HS-27A (cell line): ENCODE results near the gene CRIP1.
A peak's percentile ranks its signal among the peaks of the same experiment; 100 is the strongest.

ENCODE experiments used
- DNase-seq: peaks from one replicate; pipeline ENCODE4 v3.0.0-alpha.2; 2012; ENCODE audit warnings: low read depth, missing footprints

The CRIP1 gene

GRCh38 chr14:105470350-105471296 lies 16.1 kb upstream of the CRIP1 start:
- DNase-seq, result no peak

GRCh38 chr14:105471297-105471821 lies 15.3 kb upstream of the CRIP1 start:
- DNase-seq, result no peak

- DNase-seq, result no peak
Observed at GRCh38 chr14:105471823-105472485, 14.7 kb upstream of the CRIP1 start.

- DNase-seq, result no peak
Observed at GRCh38 chr14:105472486-105472991, 14.1 kb upstream of the CRIP1 start.

GRCh38 chr14:105473033-105473676 lies 13.5 kb upstream of the CRIP1 start:
- no peak for DNase-seq

- peak; percentile 39 for DNase-seq
Observed at GRCh38 chr14:105473677-105474482, 12.8 kb upstream of the CRIP1 start.

GRCh38 chr14:105474483-105475268 lies 12.0 kb upstream of the CRIP1 start, which contains the start of gene CRIP2:
Gene CRIP2, plus strand, starts transcription at chr14:105474821. Its CDS starts 42 bp downstream, at chr14:105474863.
- DNase-seq, result no peak

GRCh38 chr14:105475269-105476096 lies 11.2 kb upstream of the CRIP1 start:
- no peak for DNase-seq

GRCh38 chr14:105476097-105476830 lies 10.4 kb upstream of the CRIP1 start:
- no peak for DNase-seq

- DNase-seq, result no peak
Observed at GRCh38 chr14:105476831-105477659, 9.6 kb upstream of the CRIP1 start.

GRCh38 chr14:105477660-105478397 lies 8.9 kb upstream of the CRIP1 start:
- no peak for DNase-seq

GRCh38 chr14:105478398-105479251 lies 8.1 kb upstream of the CRIP1 start:
- DNase-seq, result no peak

GRCh38 chr14:105479431-105480158 lies 7.1 kb upstream of the CRIP1 start:
- DNase-seq, result no peak

GRCh38 chr14:105480199-105480746 lies 6.4 kb upstream of the CRIP1 start:
- DNase-seq, result no peak
